Epithelial cell of umbilical artery (primary cell): ENCODE data around the gene C19orf81. TPM values are rescaled to one million over a fixed set of nuclear protein-coding genes. Genes with fewer than 3 reads are reported as not detected.

Experiments
- total RNA-seq: library from RNA; depleted of rRNA; stranded (reverse); fragments of >200 nt; gene quantifications from 2 replicates; pipeline ENCODE4 v1.2.3, GENCODE V29; 2014

C19orf81 gene
- total RNA-seq: 2.7 TPM in 1 of 2 replicates, not detected in the other

DNA sequence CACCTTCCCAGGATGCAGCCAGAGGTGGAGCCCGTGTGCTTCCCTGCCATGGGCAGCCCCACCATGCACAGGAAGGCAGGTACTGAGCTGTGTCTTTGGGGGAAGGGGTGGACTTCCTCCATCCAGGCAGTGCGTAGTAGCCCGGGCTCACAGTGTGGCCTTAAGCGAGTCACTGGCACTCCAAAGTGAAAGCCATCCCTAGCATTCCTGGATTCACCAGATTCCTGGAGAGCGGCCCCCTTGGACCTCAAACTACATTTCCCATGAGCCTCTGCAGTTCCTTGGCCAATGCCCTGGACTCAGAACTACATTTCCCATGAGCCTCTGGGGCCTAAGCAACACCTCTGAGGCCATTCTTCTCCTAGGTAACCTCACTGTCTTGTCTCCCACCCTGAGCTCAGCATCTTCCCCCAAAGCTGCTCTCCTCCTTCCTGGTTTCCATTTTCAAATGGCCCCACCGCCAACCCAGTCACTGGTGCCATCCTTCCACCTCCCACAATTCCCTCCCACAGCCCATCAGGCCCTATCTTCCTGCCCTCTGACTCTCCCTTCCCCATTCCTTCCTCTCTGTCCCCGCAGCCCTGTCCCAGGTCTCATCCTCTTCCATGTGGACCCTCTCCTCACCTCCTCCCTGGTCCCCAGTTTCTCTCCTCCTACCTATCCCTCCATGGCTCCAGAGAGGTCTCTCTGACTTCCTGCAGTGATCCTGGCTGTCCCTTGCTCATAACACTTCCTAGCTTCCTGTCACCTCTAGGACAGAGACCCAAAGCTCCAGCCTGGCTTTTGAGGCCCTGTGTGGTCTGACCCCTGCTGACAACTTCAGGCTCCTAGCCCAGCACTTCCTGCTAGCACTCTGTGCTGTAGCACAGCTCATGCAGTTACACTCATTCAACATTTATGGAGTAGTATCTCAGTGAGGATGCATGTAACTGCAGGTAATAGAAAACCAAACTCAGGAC, at the start of gene C19orf81:
Gene C19orf81 (plus strand): TSS at position 13 of the 959 bp plus-strand sequence. CDS start 0 bp downstream, at position 13.

DNA sequence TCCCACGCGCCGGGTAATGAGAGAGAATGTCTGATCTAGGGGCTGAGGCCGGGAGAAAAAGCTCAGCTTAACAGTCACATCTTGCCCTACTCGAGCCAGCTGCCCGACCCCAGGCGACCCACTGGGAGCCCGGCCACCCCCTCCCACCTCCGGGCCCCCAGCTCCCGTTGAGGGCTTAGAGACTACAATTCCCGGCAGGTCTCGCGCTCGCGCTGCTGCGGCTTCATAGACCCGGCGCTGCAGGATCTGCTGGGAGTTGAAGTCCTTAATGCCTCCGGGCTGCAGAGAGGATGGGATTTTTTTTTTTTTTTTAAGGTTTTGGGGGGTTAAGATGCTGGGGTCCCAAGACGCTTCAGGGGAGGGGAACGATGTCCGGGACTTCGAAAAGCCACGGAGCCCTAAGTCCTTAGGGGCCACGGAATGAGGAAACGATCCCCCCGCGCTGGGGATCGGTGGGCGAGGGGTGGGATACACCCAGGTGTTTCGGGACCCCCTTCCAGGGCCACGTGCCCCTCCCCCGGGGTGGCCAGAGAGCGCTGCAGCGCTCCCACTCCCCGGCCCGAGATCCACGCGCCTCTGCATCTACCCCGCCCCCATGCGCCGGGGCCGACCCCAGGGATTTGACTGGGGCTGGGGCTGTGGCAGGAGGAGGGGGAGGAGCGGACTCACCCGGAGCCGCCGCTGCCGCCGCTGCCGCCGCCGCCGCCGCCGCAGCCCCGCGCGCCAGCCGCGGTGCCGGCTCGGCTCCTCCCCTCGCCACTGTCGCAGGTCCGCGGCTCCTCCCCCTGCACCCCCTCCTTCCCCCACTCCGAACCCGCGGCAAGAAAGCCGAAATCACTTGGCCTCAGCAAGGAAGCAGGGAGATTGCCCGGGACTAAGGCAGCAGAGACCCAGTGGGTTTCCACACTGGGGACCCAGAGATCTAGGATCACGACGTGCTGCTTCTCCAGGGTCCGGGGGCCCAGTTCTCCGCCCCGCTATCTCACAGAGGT, 9.8 kb upstream of the C19orf81 start, which contains the start of gene SYT3:
Gene SYT3 (minus strand): TSS at position 761 of the 992 bp plus-strand sequence. CDS start 2,470 bp downstream, outside the sequence.

Other genes with a start within 250 kb of the C19orf81 start
- gene SPIB, start 230.5 kb upstream of the C19orf81 start, total RNA-seq: not detected in 2 replicates
- gene MYBPC2, start 216.6 kb upstream of the C19orf81 start, total RNA-seq: not detected in 2 replicates
- gene EMC10, start 172.9 kb upstream of the C19orf81 start, total RNA-seq: 41.3 and 63.2 TPM in 2 replicates
- gene GARIN5A, start 172.6 kb upstream of the C19orf81 start, total RNA-seq: 0.32 TPM in 1 of 2 replicates, not detected in the other
- gene JOSD2, start 138.3 kb upstream of the C19orf81 start, total RNA-seq: 15.3 and 22.1 TPM in 2 replicates
- not detected in 2 replicates for gene ASPDH, start 135.5 kb upstream of the C19orf81 start, total RNA-seq
- gene LRRC4B, start 81.0 kb upstream of the C19orf81 start, total RNA-seq: under 0.01 TPM in 1 of 2 replicates, not detected in the other
- under 0.01 and 0.15 TPM in 2 replicates for gene SYT3, start 9.6 kb upstream of the C19orf81 start, total RNA-seq
- 0.97 and 1.8 TPM in 2 replicates for gene SHANK1, start 70.4 kb downstream of the C19orf81 start, total RNA-seq
- gene CLEC11A, start 73.9 kb downstream of the C19orf81 start, total RNA-seq: 22.4 and 27.4 TPM in 2 replicates
- not detected in 2 replicates for gene GPR32, start 121.0 kb downstream of the C19orf81 start, total RNA-seq
- not detected in 2 replicates for gene ACP4, start 141.0 kb downstream of the C19orf81 start, total RNA-seq
- not detected in 2 replicates for gene KLK1, start 174.3 kb downstream of the C19orf81 start, total RNA-seq
- gene KLK15, start 184.1 kb downstream of the C19orf81 start, total RNA-seq: not detected in 2 replicates
- not detected in 2 replicates for gene KLK3, start 205.5 kb downstream of the C19orf81 start, total RNA-seq
- not detected in 2 replicates for gene KLK2, start 224.0 kb downstream of the C19orf81 start, total RNA-seq